GM12878 (cell line): ENCODE measurements around the gene ARHGEF10L.

Source experiments
- NFXL1 ChIP-seq: fragments of 450-650 bp; IDR thresholded peaks from 2 replicates; pipeline ENCODE4 v1.6.1; 2017; ENCODE audit warnings: antibody characterized with exemption, mild to moderate bottlenecking, borderline replicate concordance
- SP1 ChIP-seq: IDR thresholded peaks from one replicate; pipeline ENCODE4 v1.6.1; 2011; ENCODE audit warnings: low read depth, low read length
- ZNF274 ChIP-seq: IDR thresholded peaks from one replicate; pipeline ENCODE4 v1.8.0; 2011; ENCODE audit not compliant: insufficient read length, insufficient read depth
- TF ChIP-seq, protein P1 (sequence below), 3 experiments: IDR thresholded peaks in 2 of 3; conservative IDR thresholded peaks in 1 of 3; 2 replicates each; pipeline ENCODE4 v1.5.1; 2011; ENCODE audit warnings: low read depth in 3 of 3, low read length in 3 of 3, mild to moderate bottlenecking in 3 of 3, control low read depth in 2 of 3, moderate library complexity in 2 of 3, inconsistent platforms in 1 of 3, mixed read lengths in 1 of 3; ENCODE audit not compliant: control insufficient read depth in 2 of 3, insufficient read depth in 1 of 3; ENCODE audit errors: extremely low read depth in 1 of 3
- TF ChIP-seq, protein P2 (sequence below): fragments of 450-650 bp; IDR thresholded peaks from 2 replicates; pipeline ENCODE4 v1.6.1; 2016; ENCODE audit warnings: mild to moderate bottlenecking, moderate library complexity, borderline replicate concordance
- TF ChIP-seq, protein P3 (sequence below): fragments of 150-350 bp; IDR thresholded peaks from 2 replicates; pipeline ENCODE4 v1.6.1; 2016; ENCODE audit warnings: low read depth, low read length

- TF ChIP-seq, protein P1, sequence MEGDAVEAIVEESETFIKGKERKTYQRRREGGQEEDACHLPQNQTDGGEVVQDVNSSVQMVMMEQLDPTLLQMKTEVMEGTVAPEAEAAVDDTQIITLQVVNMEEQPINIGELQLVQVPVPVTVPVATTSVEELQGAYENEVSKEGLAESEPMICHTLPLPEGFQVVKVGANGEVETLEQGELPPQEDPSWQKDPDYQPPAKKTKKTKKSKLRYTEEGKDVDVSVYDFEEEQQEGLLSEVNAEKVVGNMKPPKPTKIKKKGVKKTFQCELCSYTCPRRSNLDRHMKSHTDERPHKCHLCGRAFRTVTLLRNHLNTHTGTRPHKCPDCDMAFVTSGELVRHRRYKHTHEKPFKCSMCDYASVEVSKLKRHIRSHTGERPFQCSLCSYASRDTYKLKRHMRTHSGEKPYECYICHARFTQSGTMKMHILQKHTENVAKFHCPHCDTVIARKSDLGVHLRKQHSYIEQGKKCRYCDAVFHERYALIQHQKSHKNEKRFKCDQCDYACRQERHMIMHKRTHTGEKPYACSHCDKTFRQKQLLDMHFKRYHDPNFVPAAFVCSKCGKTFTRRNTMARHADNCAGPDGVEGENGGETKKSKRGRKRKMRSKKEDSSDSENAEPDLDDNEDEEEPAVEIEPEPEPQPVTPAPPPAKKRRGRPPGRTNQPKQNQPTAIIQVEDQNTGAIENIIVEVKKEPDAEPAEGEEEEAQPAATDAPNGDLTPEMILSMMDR (IDR thresholded peaks at IDR 0.05 in 2 of 3, conservative IDR thresholded peaks at IDR 0.05 in 1 of 3; ENCODE audit: control insufficient read depth in 2 of 3, extremely low read depth in 1 of 3, insufficient read depth in 1 of 3, low read depth in 3 of 3, low read length in 3 of 3), result no peak
- no peak for TF ChIP-seq SP1
- TF ChIP-seq NFXL1, result no peak
- TF ChIP-seq ZNF274, result no peak
- TF ChIP-seq, protein P2, sequence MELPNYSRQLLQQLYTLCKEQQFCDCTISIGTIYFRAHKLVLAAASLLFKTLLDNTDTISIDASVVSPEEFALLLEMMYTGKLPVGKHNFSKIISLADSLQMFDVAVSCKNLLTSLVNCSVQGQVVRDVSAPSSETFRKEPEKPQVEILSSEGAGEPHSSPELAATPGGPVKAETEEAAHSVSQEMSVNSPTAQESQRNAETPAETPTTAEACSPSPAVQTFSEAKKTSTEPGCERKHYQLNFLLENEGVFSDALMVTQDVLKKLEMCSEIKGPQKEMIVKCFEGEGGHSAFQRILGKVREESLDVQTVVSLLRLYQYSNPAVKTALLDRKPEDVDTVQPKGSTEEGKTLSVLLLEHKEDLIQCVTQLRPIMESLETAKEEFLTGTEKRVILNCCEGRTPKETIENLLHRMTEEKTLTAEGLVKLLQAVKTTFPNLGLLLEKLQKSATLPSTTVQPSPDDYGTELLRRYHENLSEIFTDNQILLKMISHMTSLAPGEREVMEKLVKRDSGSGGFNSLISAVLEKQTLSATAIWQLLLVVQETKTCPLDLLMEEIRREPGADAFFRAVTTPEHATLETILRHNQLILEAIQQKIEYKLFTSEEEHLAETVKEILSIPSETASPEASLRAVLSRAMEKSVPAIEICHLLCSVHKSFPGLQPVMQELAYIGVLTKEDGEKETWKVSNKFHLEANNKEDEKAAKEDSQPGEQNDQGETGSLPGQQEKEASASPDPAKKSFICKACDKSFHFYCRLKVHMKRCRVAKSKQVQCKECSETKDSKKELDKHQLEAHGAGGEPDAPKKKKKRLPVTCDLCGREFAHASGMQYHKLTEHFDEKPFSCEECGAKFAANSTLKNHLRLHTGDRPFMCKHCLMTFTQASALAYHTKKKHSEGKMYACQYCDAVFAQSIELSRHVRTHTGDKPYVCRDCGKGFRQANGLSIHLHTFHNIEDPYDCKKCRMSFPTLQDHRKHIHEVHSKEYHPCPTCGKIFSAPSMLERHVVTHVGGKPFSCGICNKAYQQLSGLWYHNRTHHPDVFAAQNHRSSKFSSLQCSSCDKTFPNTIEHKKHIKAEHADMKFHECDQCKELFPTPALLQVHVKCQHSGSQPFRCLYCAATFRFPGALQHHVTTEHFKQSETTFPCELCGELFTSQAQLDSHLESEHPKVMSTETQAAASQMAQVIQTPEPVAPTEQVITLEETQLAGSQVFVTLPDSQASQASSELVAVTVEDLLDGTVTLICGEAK, result no peak
- TF ChIP-seq, protein P3, sequence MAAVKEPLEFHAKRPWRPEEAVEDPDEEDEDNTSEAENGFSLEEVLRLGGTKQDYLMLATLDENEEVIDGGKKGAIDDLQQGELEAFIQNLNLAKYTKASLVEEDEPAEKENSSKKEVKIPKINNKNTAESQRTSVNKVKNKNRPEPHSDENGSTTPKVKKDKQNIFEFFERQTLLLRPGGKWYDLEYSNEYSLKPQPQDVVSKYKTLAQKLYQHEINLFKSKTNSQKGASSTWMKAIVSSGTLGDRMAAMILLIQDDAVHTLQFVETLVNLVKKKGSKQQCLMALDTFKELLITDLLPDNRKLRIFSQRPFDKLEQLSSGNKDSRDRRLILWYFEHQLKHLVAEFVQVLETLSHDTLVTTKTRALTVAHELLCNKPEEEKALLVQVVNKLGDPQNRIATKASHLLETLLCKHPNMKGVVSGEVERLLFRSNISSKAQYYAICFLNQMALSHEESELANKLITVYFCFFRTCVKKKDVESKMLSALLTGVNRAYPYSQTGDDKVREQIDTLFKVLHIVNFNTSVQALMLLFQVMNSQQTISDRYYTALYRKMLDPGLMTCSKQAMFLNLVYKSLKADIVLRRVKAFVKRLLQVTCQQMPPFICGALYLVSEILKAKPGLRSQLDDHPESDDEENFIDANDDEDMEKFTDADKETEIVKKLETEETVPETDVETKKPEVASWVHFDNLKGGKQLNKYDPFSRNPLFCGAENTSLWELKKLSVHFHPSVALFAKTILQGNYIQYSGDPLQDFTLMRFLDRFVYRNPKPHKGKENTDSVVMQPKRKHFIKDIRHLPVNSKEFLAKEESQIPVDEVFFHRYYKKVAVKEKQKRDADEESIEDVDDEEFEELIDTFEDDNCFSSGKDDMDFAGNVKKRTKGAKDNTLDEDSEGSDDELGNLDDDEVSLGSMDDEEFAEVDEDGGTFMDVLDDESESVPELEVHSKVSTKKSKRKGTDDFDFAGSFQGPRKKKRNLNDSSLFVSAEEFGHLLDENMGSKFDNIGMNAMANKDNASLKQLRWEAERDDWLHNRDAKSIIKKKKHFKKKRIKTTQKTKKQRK, result no peak
Measured at GRCh38 chr1:17523321-17524041, 16.0 kb upstream of the ARHGEF10L start.
